K562 treated with DMSO at 1 percent for 12 hours (cell line): Measurements from ENCODE around the gene CNNM4. TPM values are rescaled to one million over a fixed set of nuclear protein-coding genes. Genes with fewer than 3 reads are reported as not detected.

ENCODE experiments used
- total RNA-seq: library from RNA; unstranded; fragments of 300-600 nt; gene quantifications from 2 replicates; pipeline ENCODE4 v1.2.3, GENCODE V29; 2022; ENCODE audit not compliant: insufficient read depth

The CNNM4 gene
- 5.2 and 13.1 TPM in 2 replicates for total RNA-seq

GRCh38 chr2:96760036-96760985, at the start of gene CNNM4:
CNNM4 (plus strand) TSS chr2:96760902; CDS start chr2:96761000, 98 bp downstream.

GRCh38 chr2:96739633-96740428, 20.9 kb upstream of the CNNM4 start, which contains the start of gene LMAN2L:
LMAN2L (minus strand) TSS chr2:96740064; CDS start chr2:96740040, 24 bp downstream.

GRCh38 chr2:96816127-96816835, 55.6 kb downstream of the CNNM4 start, which contains the start of gene CNNM3:
CNNM3 (plus strand) TSS chr2:96816268; CDS start chr2:96816278, 10 bp downstream.

DNA sequence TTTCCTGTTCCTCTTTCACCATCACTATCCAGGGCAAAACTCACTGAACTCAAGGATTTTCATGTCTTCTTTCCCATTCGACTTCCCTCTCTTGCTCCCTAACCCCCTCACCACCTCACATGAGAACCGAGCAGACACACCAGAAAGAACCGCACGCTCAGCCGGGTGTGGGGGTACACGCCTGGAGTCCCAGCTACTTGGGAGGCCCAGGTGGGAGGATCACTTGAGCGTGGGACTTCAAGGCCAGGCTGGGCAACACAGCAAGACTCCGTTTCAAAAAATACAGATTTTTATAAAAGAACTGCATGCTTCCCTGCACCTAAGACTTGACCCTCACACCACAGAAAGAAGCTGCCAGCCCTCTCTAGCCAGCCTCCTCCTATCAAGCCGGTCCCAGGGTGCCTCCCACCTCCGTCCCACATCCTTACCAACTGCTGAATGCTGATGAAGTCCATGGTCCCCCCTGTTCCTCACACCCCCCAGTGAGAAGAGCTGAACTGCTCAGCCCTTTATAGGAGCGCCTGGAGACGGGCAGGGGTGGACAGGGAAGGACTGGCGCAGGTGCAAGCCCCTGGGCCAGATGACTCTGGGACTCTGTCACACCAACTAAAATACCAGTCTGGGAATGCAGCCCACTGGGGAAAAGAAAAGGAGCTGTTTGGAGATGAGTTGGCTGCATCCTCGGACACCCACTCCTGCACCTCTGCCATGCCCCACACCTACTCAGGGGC, 83.0 kb downstream of the CNNM4 start, which contains the start of gene ANKRD23:
ANKRD23 (minus strand) TSS at position 484 of the 731 bp plus-strand sequence; CDS start at position 455, 29 bp downstream.

GRCh38 chr2:96857667-96858372, 97.1 kb downstream of the CNNM4 start, which contains the start of gene ANKRD39:
ANKRD39 (minus strand) TSS chr2:96858016; CDS start chr2:96857987, 29 bp downstream.

Other genes with a start within 250 kb of the CNNM4 start
- 15.2 and 16.8 TPM in 2 replicates for gene ARID5A, start 224.2 kb upstream of the CNNM4 start, total RNA-seq
- gene KANSL3, start 122.6 kb upstream of the CNNM4 start, total RNA-seq: 16.3 and 44.5 TPM in 2 replicates
- not detected in 2 replicates for gene FER1L5, start 118.1 kb upstream of the CNNM4 start, total RNA-seq
- 16.4 and 22.7 TPM in 2 replicates for gene LMAN2L, start 20.8 kb upstream of the CNNM4 start, total RNA-seq
- 13.6 and 33.7 TPM in 2 replicates for gene CNNM3, start 55.4 kb downstream of the CNNM4 start, total RNA-seq
- 3.2 and 4.7 TPM in 2 replicates for gene ANKRD23, start 83.1 kb downstream of the CNNM4 start, total RNA-seq
- gene ANKRD39, start 97.1 kb downstream of the CNNM4 start, total RNA-seq: 20.6 and 23.9 TPM in 2 replicates
- gene SEMA4C, start 109.2 kb downstream of the CNNM4 start, total RNA-seq: 18.7 and 37.8 TPM in 2 replicates
- gene FAM178B, start 225.7 kb downstream of the CNNM4 start, total RNA-seq: 279 and 372 TPM in 2 replicates